Left hindlimb (tissue), 1 donor: ENCODE results near the gene S100A12.

ENCODE experiments used
- DNase-seq: peaks from one replicate; pipeline ENCODE4 v3.0.0-alpha.2; 2018

S100A12 gene

GRCh38 chr1:153396461-153396860 lies 21.0 kb upstream of the S100A12 start:
- no peak for DNase-seq

DNA sequence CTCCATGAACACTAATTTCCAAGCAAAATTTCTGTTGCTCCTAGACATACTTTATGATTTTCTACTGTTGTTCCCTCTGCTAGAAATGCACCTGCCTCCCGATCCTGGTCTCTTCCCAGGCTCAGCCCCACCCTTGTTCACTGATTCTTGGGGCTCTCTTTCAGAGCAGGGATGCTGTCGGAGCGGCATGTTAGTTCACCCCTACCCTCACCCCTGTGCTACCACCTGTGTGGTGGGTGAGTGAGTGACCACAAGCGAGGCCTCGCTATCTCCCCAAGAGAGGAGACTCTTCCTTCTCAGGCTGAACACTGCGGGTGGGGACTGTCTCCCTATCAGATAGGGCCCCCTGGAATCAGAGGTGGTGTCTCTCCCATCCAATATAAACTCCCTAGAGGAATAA lies 20.4 kb upstream of the S100A12 start:
- DNase-seq: no peak

DNA sequence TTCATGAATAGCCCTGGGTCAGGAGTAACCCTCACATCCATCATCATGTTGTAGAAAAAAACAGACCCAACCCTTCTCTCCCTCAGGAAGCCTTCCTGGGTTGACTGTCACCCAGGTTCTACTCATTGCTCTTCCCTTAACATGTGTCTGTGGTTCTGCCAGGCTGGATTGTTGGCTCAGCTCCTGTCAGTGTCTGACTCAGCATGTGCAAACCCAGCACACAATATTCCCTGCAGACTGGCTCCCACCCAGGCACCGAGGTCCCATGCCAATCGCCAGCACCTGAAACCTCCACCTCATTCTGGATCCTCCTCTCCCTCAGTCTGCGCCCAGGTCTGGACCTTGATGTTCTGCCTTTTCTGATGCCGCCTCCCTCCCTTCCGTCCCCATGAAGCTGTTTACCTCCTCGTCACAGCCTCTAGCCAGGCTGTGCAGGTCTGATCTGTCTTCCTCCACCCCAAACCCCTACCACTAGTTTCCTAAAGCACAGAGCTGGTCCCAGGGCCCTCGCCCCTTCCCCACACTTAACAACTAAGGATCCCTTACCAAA lies 19.8 kb upstream of the S100A12 start:
- DNase-seq: no peak

- DNase-seq: no peak
Measured at GRCh38 chr1:153394391-153394790, 19.0 kb upstream of the S100A12 start.

DNA sequence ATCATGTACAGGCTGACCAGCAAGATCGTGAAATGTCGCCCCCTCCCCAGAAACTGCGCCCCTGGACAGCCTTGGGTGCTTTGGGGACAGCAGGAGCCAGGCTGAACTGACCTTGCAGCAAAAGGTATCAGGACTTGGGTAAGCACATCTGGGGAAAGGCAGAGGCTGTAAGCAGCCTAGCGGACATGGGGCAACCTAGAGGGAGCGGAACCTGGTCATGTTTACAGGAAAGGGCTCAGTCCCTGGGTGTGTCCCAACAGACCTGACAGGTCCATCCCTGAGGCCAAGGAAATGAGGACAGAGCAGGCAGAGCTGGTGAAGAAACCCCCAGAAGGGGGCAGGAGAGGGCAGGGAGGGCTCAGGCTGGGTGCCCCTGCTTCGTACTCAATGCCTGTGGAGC lies 18.5 kb upstream of the S100A12 start:
- DNase-seq: no peak

- DNase-seq: no peak
Measured at GRCh38 chr1:153392822-153393221, 17.4 kb upstream of the S100A12 start.

GRCh38 chr1:153392258-153392657 lies 16.8 kb upstream of the S100A12 start:
- no peak for DNase-seq

DNA sequence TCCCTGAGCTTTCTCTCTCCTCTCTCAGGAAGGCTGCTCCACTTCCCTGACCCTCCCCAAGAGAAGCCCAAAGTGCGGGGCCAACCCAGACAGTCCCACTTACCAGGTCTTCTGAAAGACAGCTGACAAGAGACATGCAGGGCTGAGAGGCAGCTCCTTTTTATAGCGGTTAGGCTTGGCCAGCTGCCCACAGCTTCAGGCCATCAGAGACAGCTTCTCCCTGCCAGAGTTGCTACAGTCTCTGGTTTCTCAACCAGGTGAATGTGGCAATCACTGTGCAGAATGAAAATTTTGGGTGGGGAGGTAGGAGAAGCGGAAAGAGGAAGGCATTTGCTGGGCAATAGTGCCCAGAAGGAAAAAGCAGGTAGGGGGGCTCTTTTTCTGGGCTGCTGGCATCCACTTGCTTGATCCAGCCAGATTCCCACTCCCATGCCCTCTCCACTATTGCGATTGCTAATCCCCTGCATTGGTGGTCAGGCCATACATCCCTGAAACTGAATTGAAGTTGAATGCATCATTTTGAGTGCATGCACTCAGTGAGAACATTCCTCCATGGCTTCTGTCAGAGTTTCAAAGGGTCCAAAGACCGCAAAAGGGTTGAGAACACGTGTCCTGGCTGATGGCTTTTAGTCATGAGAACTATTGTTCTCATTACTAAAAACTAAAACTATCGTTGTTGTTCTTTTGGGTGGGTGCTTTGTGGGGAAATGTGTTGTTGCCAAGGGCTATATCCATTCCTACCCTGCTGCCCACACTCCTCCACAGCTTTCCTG lies 15.7 kb upstream of the S100A12 start, which contains the start of gene S100A8:
Gene S100A8 (minus strand): TSS at position 136 of the 773 bp plus-strand sequence. CDS start 538 bp downstream, outside the sequence.
- DNase-seq: no peak

DNA sequence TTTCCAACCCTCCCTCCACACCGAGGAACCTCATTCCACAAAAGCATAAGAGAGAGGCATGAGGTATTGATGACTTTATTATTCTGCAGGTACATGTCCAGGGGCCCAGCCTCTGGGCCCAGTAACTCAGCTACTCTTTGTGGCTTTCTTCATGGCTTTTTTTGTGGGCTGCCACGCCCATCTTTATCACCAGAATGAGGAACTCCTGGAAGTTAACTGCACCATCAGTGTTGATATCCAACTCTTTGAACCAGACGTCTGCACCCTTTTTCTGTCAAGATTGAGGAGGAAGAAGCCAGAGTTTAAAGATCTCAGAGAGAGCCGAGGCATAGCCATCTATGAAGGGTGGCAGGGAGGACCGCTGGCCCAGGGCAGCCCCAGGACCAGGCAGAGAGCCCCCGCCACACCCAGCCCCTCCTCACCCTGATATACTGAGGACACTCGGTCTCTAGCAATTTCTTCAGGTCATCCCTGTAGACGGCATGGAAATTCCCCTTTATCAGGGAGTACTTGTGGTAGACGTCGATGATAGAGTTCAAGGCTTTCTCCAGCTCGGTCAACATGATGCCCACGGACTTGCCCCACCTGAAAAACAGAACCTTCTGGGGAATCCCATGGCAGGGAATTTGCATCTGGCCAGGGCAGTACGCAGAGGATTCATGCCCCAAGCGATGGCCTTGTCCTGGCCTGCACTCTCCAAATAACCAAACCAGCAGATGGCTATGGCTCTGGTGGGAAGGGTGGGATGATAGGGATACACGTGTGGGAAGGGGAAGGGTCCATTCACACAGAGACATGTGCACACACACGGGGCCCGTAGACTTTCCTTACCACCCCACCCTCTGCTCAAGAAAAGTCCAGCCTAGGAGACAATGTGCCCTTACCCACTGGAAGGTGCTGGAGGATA lies 14.8 kb upstream of the S100A12 start:
- no peak for DNase-seq

DNA sequence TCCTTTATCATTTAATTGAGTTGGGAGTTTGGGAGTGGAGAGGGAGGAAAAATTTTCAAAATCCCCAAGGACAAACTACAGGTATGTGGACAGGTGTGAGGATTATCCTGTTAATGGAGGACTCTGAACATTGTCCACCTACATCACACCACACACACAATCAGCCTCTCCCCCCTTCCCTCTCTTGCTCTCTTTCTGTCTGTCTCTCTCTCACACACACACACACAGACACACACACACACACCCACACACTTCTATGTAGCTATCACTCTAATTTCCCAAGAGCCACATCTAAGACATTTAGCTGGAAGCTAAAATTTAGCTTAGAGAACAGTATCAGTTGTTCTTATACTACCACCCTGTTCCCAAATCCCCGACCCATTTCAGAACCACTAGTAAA lies 14.0 kb upstream of the S100A12 start:
- no peak for DNase-seq

GRCh38 chr1:153387785-153388184 lies 12.4 kb upstream of the S100A12 start:
- DNase-seq: no peak

- DNase-seq: no peak
Measured at GRCh38 chr1:153387001-153387400, 11.6 kb upstream of the S100A12 start.

DNA sequence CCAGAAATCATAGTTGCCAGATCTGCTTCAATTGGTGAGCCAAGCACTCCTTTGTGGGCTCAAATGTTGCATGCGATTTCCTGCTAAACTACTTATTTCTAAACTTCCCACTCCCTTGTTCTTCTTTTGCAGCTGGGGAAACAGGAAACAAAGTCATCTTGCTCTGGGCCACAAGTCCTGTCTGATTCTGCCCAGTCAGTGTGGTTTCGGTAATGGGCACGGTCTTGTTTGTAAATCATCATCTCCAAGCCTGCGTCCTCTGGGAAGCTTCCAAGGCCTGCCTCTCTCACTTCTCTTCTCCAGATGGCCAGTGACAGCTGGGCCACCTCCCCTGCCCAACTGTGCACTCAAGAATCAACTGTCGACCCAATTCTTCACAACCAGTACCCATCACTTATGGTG lies 11.1 kb upstream of the S100A12 start:
- no peak for DNase-seq

DNA sequence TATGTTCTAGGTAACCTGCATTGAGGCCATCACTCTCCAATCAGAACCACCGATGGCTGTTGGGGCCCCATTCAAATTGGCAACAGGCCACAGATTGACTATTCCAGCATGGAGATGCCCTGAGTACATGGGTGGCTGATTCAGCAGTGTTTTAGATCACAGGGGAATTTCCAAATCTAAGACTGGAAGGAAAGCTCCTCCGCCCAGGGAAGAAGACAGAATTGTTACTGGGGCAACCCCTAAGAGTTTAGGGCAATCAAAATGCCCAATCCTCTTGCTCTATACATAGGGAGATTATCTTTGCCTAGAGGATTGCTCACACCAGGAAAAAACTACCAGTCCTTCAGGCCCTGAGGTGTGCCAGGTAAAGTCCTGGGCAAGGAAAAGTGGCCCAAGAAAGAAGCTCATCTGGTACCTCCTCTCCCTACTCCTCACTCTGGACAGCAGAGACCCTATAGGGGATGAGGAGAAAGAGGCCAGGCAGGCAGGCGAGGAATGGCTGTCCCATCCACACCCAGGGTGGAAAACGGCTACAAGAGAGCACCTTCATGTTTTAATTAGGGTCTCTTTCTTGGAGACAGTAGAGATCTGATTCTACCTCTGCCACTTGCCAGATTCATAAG lies 9.6 kb upstream of the S100A12 start:
- DNase-seq: no peak

GRCh38 chr1:153380711-153381110 lies 5.3 kb upstream of the S100A12 start:
- DNase-seq: no peak

DNA sequence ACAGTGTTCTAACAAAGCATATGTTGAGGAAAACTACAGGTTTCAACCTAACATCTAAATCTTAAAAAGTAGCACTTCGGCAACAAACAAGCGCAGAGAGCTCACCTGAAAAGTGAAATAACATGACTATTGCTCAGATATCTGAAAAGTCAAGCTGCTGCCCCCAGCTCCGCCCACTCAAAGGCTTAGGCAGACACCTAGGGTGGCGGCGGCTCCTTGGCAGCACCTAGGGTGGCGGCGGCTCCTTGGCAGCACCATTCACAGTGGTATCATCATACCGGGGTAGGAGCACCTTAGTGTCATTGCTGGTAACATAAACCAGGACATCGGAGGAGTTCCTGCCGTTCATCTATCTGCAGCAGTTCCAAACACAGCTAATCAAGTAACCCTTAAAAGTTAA lies 4.2 kb upstream of the S100A12 start:
- DNase-seq: no peak

DNA sequence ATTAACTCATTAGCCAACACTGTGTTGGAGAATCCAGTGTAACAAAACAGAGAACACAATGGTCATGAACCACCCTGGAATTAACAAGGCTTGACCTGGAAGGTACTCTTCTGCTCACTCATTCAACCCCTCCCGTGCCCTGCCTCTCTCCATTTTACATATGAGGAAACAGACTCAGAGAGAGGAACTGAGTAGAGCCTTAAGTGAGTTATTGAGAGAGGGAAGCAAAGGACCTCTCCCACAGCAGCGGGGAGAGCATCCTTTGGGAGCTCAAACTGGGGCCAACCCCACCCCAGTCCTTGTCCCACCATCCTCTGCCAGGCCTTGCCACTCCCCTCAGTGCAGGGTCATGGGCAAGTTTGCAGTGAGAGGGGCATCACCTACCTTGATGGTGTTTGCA lies 1.4 kb downstream of the S100A12 start:
- no peak for DNase-seq

DNA sequence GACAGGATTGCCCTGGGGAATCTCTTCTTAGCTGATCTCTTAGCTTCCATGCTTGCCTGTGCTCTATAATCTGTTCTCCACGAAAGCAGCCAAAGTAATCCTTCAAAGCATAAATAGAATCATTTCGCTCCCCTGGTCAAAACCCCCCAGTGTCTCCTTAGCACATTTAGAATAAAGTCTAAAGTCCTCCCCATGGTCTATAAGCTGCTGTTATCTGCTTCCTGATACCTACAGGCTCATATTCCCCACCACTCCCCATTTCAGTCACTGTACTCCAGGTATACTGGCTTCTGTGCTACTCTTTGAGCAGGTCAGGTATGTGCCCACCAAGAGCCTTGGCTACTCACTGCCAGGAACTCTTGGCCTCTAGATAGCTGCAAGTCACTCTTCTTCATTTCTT lies 2.9 kb downstream of the S100A12 start:
- no peak for DNase-seq

GRCh38 chr1:153371231-153371630 lies 4.2 kb downstream of the S100A12 start:
- DNase-seq: no peak

GRCh38 chr1:153370146-153370545 lies 5.3 kb downstream of the S100A12 start:
- no peak for DNase-seq

DNA sequence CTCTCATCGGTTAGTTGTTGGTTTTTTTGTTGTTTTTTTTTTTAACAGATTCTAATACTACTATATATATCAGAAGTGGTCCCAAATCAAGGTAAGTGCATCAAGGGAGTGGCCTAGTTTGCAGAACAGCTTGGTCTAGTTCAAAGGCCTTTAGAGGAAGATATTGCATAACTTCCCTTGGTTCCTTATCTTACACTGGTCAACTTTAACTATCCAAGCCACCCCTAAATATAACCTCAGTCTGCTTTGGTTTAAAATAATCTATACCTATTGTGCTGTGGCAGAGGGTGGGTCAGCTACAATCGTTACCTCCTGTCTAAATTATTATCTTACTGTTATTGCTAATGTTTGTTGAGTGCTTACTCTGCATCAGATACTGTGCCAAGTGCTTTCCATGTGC lies 6.9 kb downstream of the S100A12 start:
- DNase-seq: no peak

GRCh38 chr1:153367090-153367489 lies 8.3 kb downstream of the S100A12 start:
- no peak for DNase-seq

- DNase-seq: no peak
Measured at GRCh38 chr1:153366261-153366660, 9.2 kb downstream of the S100A12 start.
